DMS79 (cell line): Measurements from ENCODE around the gene GALNT2.

ENCODE experiments used
- DNase-seq: peaks from one replicate; lab custom pipeline; 2025; lab: John Stamatoyannopoulos, UW

Gene GALNT2

GRCh38 chr1:230130172-230130944 is 63.3 kb downstream of the GALNT2 start:
- DNase-seq: peak; percentile 94

DNA sequence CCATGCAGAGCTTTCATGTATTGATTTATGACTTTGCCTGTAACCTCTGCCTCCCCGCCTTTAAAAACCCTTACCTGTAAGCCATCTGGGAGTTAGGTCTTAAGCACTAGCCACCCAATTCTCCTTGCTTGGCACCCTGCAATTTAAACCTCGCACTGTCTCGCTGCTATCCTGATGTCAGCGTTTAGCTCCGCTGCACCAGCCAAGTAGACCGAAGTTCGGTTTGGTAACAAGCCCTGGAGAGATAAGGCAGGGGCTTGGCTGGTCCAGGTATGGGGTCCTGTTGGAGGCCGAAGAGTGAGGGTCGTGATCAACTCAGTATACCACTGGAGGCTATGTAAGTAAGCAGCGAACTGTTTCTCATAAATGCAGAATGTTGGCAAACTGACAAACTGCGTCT is 64.4 kb downstream of the GALNT2 start:
- no peak for DNase-seq

- DNase-seq: no peak
Observed at GRCh38 chr1:230132758-230133157, 65.7 kb downstream of the GALNT2 start.

DNA sequence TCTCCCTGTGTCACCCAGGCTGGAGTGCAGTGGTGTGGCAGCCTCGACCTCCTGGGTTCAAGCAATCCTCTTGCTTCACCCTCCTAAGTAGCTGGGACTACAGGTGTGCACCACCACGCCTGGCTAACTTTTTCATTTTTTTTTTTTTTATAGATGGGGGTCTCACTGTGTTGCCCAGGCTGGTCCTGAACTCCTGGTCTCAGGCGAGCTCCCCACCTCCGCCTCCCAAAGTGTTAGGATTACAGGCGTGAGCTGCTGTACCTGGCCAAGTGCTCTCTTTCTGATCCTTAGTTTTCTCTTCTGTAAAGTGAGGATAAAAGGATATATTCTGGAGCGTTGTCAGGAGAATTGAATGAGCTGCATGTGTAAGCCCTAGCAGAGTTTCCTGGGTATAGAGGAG is 68.7 kb downstream of the GALNT2 start:
- no peak for DNase-seq

GRCh38 chr1:230136453-230137336 is 69.7 kb downstream of the GALNT2 start:
- no peak for DNase-seq

DNA sequence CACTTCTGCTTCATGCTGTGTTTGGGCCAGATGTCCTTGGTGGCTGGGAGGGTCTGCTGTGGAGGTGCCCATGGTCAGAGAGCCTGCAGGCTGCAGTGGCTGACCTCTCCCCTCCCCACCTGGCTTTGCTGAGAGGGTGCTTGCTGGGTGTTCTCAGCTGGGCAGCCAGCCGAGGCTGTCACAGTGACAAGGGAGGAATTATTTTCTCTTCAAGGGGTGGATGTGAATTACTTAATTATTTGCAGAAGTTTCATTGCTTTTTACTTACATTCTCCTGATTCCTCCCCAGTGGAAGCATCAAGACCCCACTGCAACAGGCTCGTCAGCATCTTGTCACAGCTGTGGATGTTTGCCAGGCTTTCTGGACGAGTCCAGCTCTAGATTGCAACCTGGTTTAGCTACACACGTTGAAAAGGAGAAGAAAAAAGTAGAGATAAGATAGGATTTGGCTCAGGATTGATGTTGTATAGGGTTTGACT is 70.3 kb downstream of the GALNT2 start:
- DNase-seq: no peak

DNA sequence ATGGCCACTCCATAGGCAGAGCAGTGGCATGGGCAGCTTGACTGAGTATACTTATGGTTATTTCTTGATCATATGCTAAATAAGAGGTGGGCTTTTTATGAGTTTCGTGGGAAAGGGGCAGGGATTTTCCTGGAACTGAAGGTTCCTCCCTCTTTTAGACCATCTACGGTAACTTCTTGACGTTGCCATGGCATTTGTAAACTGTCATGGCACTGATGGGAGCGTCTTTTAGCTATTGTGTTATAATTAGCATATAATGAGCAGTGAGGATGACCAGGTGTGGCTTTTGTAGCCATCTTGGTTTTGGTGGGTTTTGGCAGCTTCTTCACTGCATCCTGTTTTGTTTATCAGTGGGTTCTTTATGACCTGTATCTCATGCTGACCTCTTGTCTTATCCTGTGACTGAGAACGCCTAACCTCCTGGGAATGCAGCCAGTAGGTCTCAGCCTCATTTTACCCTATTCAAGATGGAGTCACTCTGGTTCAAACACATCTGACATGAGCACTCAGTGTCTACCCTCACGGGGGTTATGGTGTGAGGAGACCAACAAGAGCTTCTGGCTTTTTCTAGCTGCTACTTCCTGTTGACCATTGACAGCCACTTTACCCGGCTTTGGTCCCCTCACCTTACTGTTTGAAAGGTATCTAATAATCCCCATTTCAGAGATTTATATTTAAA is 71.7 kb downstream of the GALNT2 start:
- DNase-seq: no peak

DNA sequence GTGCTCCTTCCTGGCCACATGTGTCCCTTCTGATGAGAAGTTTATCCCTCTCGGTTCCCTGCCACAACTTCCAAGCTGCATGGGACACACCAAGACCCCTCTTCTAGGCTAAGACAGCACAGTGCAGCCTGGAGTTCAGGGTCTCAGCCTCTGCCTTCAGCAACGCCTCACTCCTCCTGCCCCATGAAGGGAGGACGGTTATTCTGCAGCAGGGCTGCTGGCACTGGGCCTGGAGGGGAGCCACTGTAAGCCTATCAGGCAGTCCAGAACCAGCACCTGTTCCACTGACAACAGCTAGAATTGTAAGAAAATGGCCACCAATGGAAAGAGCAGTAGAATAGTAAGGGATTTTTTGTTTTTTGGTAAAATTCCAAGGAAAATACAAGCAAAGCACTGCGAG is 72.3 kb downstream of the GALNT2 start:
- no peak for DNase-seq

DNA sequence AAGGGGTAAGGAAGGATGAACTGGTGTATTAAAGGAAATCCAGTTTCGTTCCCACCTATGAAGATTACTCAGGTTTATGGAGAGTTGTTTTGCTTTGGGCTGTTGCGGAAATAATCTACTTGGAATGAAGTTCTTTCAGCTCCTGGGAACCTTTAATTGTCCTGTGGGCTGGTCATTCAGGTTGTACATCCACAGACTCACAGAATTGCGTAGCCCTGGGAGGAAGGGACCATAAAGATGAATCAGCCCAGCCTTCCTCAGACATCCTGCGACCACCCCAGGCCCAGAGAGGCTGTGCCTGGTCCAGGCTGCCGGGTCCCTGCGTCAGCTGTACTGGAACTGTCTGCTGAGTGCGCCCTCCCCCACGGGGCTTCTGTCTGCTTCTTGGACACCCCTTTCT is 72.7 kb downstream of the GALNT2 start:
- no peak for DNase-seq

DNA sequence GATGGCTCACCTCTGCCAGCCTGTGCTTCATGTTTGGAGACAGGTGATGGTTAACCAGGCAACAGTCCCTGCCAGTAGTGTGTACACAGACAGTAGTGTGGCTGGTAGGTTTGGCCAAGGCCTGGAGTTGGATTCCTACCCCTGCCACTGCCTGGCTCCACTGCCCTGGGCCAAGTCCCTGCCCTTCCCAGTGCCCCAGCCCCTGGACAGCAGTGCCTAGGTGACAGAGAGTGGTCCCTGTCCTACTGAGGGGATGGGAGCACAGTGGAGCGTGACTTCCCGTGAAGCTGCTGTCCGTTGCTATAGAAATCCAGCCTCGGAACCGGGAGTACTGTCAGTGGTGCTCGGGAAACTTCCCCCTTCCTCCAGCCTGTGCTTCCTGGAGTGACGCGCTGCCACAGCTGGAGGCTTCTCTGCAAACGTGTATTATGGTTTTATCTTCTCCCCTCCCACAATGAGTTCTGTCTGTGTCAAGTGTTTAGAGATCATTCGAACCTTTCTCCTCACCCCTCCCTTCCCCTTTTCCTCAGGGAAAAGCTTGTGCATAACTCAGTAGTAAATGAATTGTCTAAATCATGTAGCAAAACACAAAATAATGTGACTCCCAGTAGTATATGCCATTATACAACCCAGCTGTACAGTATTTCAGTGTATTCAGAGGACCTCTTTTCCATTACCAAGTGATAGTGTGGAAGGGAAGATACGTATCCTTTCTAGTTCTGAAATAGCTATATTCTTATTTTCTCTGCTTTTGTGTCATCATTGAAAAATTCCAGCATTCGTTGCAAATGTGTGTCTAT is 73.4 kb downstream of the GALNT2 start:
- DNase-seq: no peak

- DNase-seq: no peak
Observed at GRCh38 chr1:230141021-230141648, 74.1 kb downstream of the GALNT2 start.

GRCh38 chr1:230141797-230142607 is 75.0 kb downstream of the GALNT2 start:
- DNase-seq: no peak

- no peak for DNase-seq
Observed at GRCh38 chr1:230142608-230143210, 75.7 kb downstream of the GALNT2 start.

GRCh38 chr1:230143534-230143933 is 76.5 kb downstream of the GALNT2 start:
- DNase-seq: no peak

DNA sequence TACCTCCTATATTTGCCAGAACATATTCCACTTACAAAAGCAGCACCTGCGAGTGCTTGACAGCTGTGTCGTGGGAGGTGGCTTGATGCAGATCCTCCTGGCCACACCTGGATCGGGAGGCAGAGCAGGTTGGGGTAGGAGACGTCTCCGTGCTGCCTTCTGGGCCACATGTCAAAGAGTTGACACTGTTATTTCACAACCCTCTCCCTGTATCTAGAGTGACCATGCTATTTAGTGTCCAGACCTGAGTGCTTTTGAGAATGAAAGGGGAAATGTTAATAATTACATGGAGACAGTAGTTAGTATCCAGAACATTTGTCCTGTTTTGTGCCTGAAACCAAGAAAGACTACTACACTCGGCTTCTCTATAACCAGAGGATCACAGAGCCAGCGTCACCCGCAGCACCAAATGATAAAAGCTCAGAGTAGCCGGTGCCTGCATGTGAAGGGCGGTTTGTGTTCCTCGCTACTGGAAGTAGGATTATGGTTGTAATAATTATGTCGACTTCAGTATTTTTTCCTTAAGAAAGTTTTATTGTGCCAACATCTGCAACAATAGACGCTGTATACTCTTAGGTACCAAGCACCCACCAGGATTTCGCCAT is 77.1 kb downstream of the GALNT2 start:
- no peak for DNase-seq

DNA sequence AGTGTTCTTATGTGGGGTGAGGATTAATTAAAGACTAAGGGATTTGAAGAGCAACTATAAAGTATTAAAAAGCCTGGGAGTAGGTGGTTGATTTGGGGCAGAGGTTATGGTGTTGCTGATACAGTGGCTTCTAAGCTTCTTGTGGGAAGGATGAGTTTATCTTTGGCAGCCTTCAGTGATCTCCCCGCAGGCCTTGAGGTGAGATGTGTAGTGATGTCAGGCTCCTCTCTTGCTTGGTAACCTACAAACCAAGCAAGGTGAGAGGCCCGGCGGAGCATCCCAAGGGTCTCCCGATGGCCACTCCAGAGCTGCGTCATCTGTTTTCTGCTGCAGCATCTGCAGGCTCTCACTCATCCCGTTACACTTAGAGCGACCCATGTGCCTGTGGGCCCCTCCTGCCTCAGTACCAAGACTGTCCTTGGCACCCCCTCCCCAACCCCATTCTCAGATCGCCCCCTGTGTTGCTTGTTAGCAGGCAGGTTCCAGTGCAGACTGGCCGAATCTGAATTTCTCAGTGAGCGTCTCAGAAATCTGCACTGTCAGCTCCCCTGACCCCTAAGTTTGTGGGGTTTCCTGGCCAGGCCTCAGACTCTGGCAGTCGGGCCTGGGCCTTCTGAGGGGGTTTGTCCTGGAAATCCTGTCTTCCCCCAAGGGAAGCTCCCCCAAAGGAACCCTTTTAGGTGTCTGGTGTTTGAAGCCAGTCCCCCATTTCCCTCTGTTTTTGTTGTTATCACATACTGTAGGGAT is 77.9 kb downstream of the GALNT2 start:
- DNase-seq: no peak

DNA sequence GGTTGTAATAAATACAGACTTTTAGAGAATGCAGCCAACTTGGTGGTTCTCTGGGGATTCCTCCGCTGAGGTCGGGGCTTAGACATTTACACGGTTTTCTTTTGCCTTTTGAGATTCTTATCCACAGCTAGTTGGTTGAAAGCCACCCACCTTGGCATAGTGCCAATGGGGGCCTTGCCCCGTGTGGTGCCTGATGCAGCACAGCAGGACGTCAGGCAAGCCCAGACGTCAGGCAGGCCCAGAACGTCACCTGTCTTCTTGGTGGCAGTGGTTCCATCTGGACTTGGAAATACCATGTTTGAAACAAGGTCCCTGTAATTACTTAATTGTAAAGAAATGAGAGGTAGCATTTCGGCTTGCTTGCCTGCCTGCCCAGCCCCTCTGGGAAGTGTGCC is 78.5 kb downstream of the GALNT2 start:
- no peak for DNase-seq

DNA sequence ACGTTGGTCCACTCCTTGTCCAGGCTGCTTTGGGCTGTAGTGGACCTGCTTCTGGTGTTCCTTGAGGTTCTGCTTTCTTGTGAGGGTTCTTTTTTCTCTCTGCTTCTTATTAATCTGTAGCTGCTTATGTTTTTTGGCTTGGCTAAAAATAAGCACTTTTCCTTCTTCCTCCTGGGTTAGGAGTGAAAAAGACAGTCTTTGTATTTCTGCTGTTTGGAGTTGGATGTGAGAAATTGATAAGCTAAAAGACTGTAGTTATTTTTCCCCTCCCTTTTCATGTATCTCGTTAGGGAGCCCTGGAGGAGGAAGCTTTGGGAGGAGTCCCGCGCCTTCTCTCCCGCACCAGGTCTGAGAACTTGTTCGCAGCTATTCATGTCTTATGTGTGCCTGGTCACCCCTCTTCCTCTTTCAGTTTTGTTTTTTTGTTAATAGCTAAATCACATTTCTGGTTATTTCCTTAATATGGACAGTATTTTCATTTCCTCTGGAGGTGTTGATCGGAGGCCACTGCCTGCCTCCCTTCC is 79.0 kb downstream of the GALNT2 start:
- no peak for DNase-seq

DNA sequence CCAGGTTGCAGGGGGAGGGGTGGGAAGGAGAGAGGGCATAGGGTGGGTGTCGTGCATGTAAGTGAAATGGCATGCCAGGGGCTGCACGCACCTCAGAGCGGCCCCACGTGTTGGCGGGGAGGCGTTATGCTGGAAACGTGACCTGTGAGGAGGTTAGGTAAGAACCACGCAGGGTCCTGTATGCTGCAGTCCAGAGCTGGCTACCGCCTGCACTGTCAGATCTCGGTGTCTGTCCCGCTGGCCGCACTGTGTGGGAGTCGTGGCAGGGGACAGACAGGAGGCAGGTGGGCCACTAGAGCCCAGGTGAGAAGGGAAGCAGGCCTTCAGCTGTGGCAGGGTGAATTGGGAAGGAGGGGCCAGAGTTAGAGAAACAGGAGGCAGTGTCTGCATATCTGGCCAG is 79.7 kb downstream of the GALNT2 start:
- DNase-seq: no peak
